ENCODE measurements around the gene NUB1.

DNA sequence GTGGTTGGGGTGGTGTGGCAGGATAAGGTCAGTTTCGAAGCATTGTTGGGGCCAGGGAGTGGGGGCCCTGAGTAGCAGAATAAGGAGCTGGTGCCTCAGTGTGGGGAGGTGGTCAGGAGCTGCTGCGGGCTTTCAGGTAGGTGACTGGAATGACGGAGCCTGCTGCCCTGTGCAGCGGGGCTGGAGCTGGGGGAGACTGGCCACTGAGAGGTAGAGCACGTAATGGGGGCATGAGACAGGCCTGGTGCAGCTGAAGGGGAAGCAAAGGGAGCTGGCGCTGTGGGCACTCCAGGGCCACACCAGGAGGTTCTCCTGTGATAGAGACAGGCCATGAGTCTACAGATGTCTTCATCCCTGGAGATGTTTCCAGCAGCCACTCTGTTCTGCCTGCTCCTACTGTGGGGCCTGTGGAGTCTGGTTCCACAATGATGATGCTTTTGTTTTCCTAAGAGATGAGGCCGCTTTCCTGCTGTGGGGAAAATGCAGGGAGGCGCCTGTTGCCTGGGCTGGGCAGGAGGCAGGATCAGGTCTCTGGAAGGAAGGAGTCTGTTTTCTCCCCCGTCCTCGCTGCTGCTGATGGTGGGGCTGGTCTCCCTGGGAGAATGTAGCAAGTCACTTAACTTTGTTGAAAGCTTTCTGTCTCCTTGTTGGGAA is 31.1 kb downstream of the NUB1 start:
- TF ChIP-seq POLR2A (IDR thresholded peaks at IDR 0.05; ENCODE audit: low read depth) (no peak), POLR2AphosphoS5 (IDR thresholded peaks at IDR 0.05) (no peak)
- TF ChIP-seq, protein P1, sequence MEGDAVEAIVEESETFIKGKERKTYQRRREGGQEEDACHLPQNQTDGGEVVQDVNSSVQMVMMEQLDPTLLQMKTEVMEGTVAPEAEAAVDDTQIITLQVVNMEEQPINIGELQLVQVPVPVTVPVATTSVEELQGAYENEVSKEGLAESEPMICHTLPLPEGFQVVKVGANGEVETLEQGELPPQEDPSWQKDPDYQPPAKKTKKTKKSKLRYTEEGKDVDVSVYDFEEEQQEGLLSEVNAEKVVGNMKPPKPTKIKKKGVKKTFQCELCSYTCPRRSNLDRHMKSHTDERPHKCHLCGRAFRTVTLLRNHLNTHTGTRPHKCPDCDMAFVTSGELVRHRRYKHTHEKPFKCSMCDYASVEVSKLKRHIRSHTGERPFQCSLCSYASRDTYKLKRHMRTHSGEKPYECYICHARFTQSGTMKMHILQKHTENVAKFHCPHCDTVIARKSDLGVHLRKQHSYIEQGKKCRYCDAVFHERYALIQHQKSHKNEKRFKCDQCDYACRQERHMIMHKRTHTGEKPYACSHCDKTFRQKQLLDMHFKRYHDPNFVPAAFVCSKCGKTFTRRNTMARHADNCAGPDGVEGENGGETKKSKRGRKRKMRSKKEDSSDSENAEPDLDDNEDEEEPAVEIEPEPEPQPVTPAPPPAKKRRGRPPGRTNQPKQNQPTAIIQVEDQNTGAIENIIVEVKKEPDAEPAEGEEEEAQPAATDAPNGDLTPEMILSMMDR (IDR thresholded peaks at IDR 0.05) = no peak
